Activated CD4-positive, alpha-beta memory T cell treated with anti-CD3 and anti-CD28 coated beads, Interleukin-2, amount 10 ng/mL, durations not matched to agents 7 days and 5 days (primary cell): ENCODE measurements around the gene TOMM20. TPM values are rescaled to one million over a fixed set of nuclear protein-coding genes. Genes with fewer than 3 reads are reported as not detected.
"Not testable (repeated sequence)": the region's sequence is repeated elsewhere in the genome, so short reads cannot be mapped to it uniquely, and the experiment has no call there.

ENCODE experiments used
- CTCF ChIA-PET: fragments of 350-600 bp; sonication (Branson Sonifier 250); formaldehyde crosslinking; loops from one replicate; lab custom pipeline; 2021; ENCODE audit warnings: antibody characterized with exemption, inconsistent platforms; lab: Charles Lee
- POLR2A ChIA-PET: fragments of 350-600 bp; sonication (Branson Sonifier 250); formaldehyde crosslinking; loops from one replicate; lab custom pipeline; 2021; ENCODE audit warnings: antibody characterized with exemption; lab: Charles Lee
- DNase-seq: peaks from one replicate; pipeline ENCODE4 v3.0.0-alpha.2; 2020
- H3K27ac Mint-ChIP-seq: one replicate; pipeline ENCODE4 v1.8.0; 2021; ENCODE audit warnings: mild to moderate bottlenecking, mixed read lengths
- H3K27me3 Mint-ChIP-seq: one replicate; pipeline ENCODE4 v1.8.0; 2021; ENCODE audit warnings: mixed read lengths
- H3K36me3 Mint-ChIP-seq: one replicate; pipeline ENCODE4 v1.8.0; 2021; ENCODE audit warnings: low read depth, mixed read lengths
- H3K4me1 Mint-ChIP-seq: one replicate; pipeline ENCODE4 v1.8.0; 2021; ENCODE audit warnings: mixed read lengths
- H3K4me3 Mint-ChIP-seq: one replicate; pipeline ENCODE4 v1.8.0; 2021; ENCODE audit warnings: mild to moderate bottlenecking, mixed read lengths
- H3K9me3 Mint-ChIP-seq: one replicate; pipeline ENCODE4 v1.8.0; 2021; ENCODE audit warnings: mixed read lengths
- total RNA-seq, 2 experiments: library from RNA; stranded (reverse); gene quantifications; one replicate each; pipeline ENCODE4 v1.2.3, GENCODE V29; 2021

TOMM20 gene
- total RNA-seq, 2 experiments from 2014 or later = 81.4 to 89.3 TPM

GRCh38 chr1:235085411-235086117, 43.1 kb downstream of the TOMM20 start:
- CTCF ChIA-PET = interaction anchor here (0.7 to 4.2 kb wide), 2 partner anchors 316 to 487 kb away, joined by 4 to 36 read pairs; no protein-coding TSS in a partner anchor
- H3K4me3 Mint-ChIP-seq, POLR2A ChIA-PET: not testable (repeated sequence)

DNA sequence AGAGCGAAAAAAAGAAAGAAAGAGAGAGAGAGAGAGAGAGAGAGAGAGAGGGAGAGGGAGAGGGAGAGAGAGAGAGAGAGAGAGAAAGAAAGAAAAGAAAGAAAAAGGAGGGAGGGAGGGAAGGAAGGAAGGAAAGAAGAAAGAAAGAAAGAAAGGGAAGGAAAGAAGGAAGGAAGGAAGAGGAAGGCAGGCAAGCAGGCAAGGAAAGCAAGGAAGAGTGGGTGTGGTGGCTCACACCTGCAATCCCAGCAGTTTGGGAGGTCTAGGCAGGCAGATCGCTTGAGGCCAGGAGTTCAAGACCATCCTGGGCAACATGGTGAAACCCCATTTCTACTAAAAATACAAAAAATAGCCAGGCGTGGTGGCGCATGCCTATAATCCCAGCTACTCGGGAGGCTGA, 47.8 kb downstream of the TOMM20 start:
- H3K36me3 Mint-ChIP-seq, POLR2A ChIA-PET, H3K4me3 Mint-ChIP-seq, H3K27ac Mint-ChIP-seq, H3K9me3 Mint-ChIP-seq, DNase-seq, H3K27me3 Mint-ChIP-seq: not testable (repeated sequence)
- CTCF ChIA-PET = interaction anchor here (0.7 to 1.8 kb wide), 2 partner anchors 51 to 581 kb away, joined by 3 to 6 read pairs; no protein-coding TSS in a partner anchor
- H3K4me1 Mint-ChIP-seq = peaks cover 30% of the 10 kb centered on the region

More at GRCh38 chr1:235085411-235086117, 43.1 kb downstream of the TOMM20 start:
- H3K27me3 Mint-ChIP-seq, H3K27ac Mint-ChIP-seq, DNase-seq, H3K36me3 Mint-ChIP-seq, H3K9me3 Mint-ChIP-seq: not testable (repeated sequence)
- peaks cover 30% of the 10 kb centered on the region for H3K4me1 Mint-ChIP-seq

- DNase-seq, H3K4me3 Mint-ChIP-seq, H3K27me3 Mint-ChIP-seq, H3K27ac Mint-ChIP-seq, H3K9me3 Mint-ChIP-seq, H3K36me3 Mint-ChIP-seq, POLR2A ChIA-PET: not testable (repeated sequence)
- CTCF ChIA-PET = interaction anchor here (0.7 to 1.8 kb wide), 3 partner anchors 254 to 760 kb away, joined by 3 to 6 read pairs (median 4); no protein-coding TSS in a partner anchor
- peaks cover 35% of the 10 kb centered on the region for H3K4me1 Mint-ChIP-seq
Measured at GRCh38 chr1:235080297-235080657, 48.4 kb downstream of the TOMM20 start.

GRCh38 chr1:235079443-235080296, 49.0 kb downstream of the TOMM20 start:
- H3K27ac Mint-ChIP-seq = no peak overlapping the region
- CTCF ChIA-PET = interaction anchor here (0.7 to 1.8 kb wide), 6 partner anchors 253 to 759 kb away, joined by 3 to 6 read pairs (median 4); no protein-coding TSS in a partner anchor

DNA sequence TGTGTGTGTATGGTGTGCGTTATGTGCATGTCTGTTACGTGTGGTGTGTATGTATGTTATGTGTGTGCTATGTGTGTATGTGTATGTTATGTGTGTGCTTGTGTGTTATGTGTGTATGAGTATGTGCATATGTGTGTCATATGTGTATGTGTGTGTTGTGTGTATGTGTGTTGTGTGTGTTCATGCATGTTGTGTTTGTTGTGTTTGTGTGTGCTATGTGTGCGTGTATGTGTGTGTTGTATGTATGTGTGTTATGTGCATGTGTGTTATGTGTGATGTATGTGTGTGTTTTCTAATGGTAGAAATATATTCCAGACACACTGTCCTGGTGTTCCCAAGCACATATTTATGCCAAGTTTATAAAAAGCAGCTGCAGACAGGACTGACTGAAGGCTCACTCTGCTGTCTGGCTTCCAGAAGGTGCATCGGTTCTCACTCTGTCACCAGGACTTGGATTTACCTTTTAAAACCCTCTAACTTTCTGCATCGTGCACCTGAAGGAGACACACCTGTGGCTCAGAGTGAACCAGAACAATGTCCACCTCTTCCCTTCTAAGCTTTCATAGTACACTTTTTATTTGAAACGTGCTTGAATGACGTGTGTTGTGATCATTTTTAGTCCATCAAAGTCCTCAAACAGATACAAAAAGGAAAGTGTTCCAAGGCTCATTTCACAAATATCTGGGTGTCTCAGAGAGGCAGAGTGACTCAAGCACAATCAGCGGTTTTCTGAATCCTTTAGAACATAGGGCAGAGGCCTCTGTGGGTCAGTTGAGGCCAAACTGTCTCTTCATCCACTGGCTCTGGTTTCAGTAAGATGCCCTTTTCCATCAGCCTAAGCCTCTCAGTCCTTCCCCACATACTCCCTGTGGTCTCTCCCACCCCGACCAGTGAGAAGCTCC, 49.9 kb downstream of the TOMM20 start:
- CTCF ChIA-PET = interaction anchor here (0.7 to 1.1 kb wide), 3 partner anchors 478 to 579 kb away, joined by 3 to 5 read pairs (median 3); no protein-coding TSS in a partner anchor
- POLR2A ChIA-PET = interaction anchor here (1.1 to 5.9 kb wide), 4 partner anchors 9 to 467 kb away, joined by 3 to 41 read pairs (median 17); partner anchors contain the start of gene IRF2BP2
- no peaks in the 10 kb centered on the region for H3K27me3 Mint-ChIP-seq
- no peak for DNase-seq
- H3K4me1 Mint-ChIP-seq = peaks cover 43% of the 10 kb centered on the region
- no peak overlapping the region for H3K4me3 Mint-ChIP-seq
- no peaks in the 10 kb centered on the region for H3K36me3 Mint-ChIP-seq
- H3K9me3 Mint-ChIP-seq = no peaks in the 10 kb centered on the region
- no peak overlapping the region for H3K27ac Mint-ChIP-seq

More at GRCh38 chr1:235079443-235080296, 49.0 kb downstream of the TOMM20 start:
- H3K9me3 Mint-ChIP-seq = no peaks in the 10 kb centered on the region
- no peak for DNase-seq
- no peaks in the 10 kb centered on the region for H3K27me3 Mint-ChIP-seq
- H3K4me3 Mint-ChIP-seq = no peak overlapping the region
- H3K4me1 Mint-ChIP-seq = peaks cover 41% of the 10 kb centered on the region
- H3K36me3 Mint-ChIP-seq = no peaks in the 10 kb centered on the region
- POLR2A ChIA-PET = interaction anchor here (1.1 to 5.0 kb wide), 3 partner anchors 8 to 468 kb away, joined by 3 to 31 read pairs (median 3); partner anchors contain the start of gene IRF2BP2

GRCh38 chr1:235077571-235078479, 50.8 kb downstream of the TOMM20 start:
- no peaks in the 10 kb centered on the region for H3K9me3 Mint-ChIP-seq
- ChIA-PET POLR2A (interaction anchor here (0.7 to 5.9 kb wide), 6 partner anchors 66 to 477 kb away, joined by 3 to 41 read pairs (median 6); partner anchors contain the start of gene IRF2BP2), CTCF (no interaction called here)
- peak; percentile 73 for DNase-seq
- H3K4me1 Mint-ChIP-seq = peaks cover 37% of the 10 kb centered on the region
- no peaks in the 10 kb centered on the region for H3K36me3 Mint-ChIP-seq
- H3K4me3 Mint-ChIP-seq = no peak overlapping the region
- H3K27ac Mint-ChIP-seq = no peak overlapping the region
- H3K27me3 Mint-ChIP-seq = no peaks in the 10 kb centered on the region

DNA sequence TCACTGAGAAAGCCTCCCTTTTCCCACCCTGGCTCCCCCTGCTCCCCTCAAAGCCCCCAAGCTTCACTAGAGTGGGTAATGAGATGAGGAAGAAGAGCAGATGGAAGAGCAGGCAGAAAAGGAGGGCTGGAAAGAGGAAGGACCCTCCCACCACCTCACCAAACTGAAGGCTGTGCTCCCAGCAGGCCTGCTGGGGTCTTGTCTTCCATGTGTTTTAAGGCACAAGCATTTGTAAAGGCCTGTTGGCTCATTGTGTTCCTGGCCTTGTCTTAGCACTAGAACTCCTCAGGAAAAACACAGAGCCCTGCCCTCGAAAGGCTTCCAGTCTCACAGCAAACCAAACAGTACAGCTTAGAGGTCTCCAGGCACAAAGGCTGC, 51.5 kb downstream of the TOMM20 start:
- no peaks in the 10 kb centered on the region for H3K9me3 Mint-ChIP-seq
- no peak for DNase-seq
- peaks cover 38% of the 10 kb centered on the region for H3K4me1 Mint-ChIP-seq
- CTCF ChIA-PET = interaction anchor here (1.4 kb wide), 1 partner anchor 65 kb away, joined by 3 read pairs; no protein-coding TSS in a partner anchor
- H3K36me3 Mint-ChIP-seq = no peaks in the 10 kb centered on the region
- H3K4me3 Mint-ChIP-seq = no peak overlapping the region
- POLR2A ChIA-PET = interaction anchor here (0.7 to 5.9 kb wide), 5 partner anchors 66 to 477 kb away, joined by 3 to 41 read pairs (median 9); partner anchors contain the start of gene IRF2BP2
- no peaks in the 10 kb centered on the region for H3K27me3 Mint-ChIP-seq
- no peak overlapping the region for H3K27ac Mint-ChIP-seq

DNA sequence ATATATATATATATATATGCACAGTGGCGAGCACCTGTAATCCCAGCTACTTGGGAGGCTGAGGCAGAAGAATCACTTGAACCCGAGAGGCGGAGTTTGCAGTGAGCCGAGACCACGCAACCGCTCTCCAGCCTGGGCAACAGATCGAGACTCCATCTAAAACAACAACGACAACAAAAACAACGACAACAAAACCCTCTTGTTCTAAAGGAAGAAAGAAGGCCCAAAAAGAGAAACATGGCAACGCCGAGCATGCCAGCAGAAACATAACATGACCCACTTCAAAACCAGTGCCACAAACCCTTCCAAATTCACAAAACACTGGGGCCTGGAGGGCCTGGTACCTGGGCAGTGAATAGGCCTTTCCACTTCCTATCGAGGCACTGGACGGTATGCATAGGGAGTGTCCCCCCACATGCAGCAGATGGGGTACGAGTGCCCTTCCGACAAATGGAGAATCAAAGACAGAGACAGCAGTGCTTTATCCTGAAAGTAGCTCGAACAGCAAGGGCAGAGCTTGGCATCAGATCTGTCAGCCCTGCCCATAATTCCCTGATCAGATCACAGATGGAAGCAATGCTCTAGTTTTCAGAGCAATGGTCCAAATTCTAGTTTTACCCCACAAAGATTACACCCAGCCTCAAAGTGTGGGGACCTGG, 52.0 kb downstream of the TOMM20 start:
- Mint-ChIP-seq H3K9me3 (no peaks in the 10 kb centered on the region), H3K27ac (peak overlapping the region; percentile 59), H3K36me3 (no peaks in the 10 kb centered on the region), H3K4me3 (peak overlapping the region; percentile 16), H3K27me3 (no peaks in the 10 kb centered on the region), H3K4me1 (peaks cover 43% of the 10 kb centered on the region)
- CTCF ChIA-PET = interaction anchor here (1.4 kb wide), 1 partner anchor 65 kb away, joined by 3 read pairs; no protein-coding TSS in a partner anchor
- POLR2A ChIA-PET = interaction anchor here (0.7 to 5.9 kb wide), 5 partner anchors 65 to 476 kb away, joined by 3 to 41 read pairs (median 9); partner anchors contain the start of gene IRF2BP2
- no peak for DNase-seq

DNA sequence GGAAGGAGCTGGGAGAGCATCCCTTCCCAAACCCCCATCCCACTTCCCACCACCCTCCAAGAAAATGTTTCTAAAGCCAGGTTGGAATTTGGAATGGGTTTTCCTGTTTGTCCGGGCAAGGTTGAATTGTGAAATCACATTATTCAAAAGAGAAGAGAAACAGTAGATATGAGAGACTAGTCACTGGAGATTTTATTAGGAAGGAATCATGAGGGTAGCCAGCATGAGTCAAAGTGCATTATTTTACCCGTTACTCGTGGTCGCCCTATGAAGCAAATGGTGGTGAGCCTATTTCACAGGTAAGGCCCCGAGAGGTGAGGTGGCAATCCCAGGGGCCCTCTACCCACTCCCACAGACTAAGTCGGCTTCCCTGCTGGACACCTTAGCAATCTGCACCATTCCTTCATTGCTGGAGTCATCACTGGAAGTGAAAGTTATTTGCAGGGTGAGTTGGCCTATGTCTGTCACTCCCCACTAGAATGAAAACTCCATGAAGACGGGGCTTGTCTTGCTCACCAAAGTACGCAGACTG, 52.8 kb downstream of the TOMM20 start:
- H3K4me1 Mint-ChIP-seq = peaks cover 39% of the 10 kb centered on the region
- no peaks in the 10 kb centered on the region for H3K27me3 Mint-ChIP-seq
- H3K27ac Mint-ChIP-seq = peak overlapping the region; percentile 91
- no peaks in the 10 kb centered on the region for H3K9me3 Mint-ChIP-seq
- POLR2A ChIA-PET = interaction anchor here (0.6 to 5.9 kb wide), 9 partner anchors 13 to 580 kb away, joined by 3 to 41 read pairs (median 4); partner anchors contain the start of gene IRF2BP2
- peak overlapping the region; percentile 51 for H3K4me3 Mint-ChIP-seq
- DNase-seq = no peak
- no peaks in the 10 kb centered on the region for H3K36me3 Mint-ChIP-seq
- CTCF ChIA-PET = interaction anchor here (1.4 kb wide), 1 partner anchor 64 kb away, joined by 3 read pairs; no protein-coding TSS in a partner anchor

DNA sequence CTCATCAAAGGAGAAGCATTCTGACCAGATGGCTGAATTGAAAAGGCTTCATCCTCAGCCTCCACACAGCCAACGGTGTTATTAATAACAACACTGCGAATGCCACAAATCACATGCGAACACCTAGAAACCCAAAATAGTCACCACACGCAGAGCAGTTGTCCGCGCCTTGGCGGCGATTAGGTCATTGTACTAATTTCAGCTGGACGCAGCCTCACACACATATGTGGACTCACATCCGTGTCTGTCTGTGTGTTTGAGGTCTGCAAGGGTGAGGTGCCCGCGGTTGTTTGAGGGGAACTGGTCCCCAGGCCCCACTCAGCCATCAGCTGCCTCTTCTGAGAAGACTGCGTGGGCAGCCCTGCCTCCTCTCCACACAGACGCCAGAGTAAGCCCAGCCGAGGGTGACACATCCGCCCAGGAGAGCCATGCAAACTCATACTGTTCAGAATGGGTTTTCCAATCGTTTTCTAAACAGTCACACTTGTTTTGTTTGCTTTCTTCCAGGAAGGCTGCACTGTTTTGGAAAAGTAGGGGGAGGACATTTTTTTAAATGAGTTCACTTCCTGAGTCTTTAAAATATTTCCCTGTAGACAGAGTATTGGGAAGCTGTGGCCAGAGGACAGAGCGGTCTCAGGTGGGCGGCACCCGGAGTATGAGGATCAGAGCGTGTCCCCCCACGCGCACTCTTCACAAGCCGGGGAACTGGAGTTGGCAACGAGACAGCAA, 53.4 kb downstream of the TOMM20 start:
- peak overlapping the region; percentile 51 for H3K4me3 Mint-ChIP-seq
- no peaks in the 10 kb centered on the region for H3K27me3 Mint-ChIP-seq
- peak overlapping the region; percentile 91 for H3K27ac Mint-ChIP-seq
- ChIA-PET POLR2A (interaction anchor here (0.6 to 5.9 kb wide), 10 partner anchors 12 to 580 kb away, joined by 3 to 41 read pairs (median 4); partner anchors contain the start of gene IRF2BP2), CTCF (interaction anchor here (2.4 kb wide), 1 partner anchor 8 kb away, joined by 8 read pairs; no protein-coding TSS in a partner anchor)
- H3K4me1 Mint-ChIP-seq = peaks cover 37% of the 10 kb centered on the region
- H3K9me3 Mint-ChIP-seq = no peaks in the 10 kb centered on the region
- H3K36me3 Mint-ChIP-seq = no peaks in the 10 kb centered on the region
- DNase-seq = peak; percentile 75
